Stimulated activated CD8-positive, alpha-beta memory T cell treated with anti-CD3 and anti-CD28 coated beads, Interleukin-12 subunit alpha, Interleukin-12 subunit beta, amount 100 ng/mL, for 24 hours (primary cell): ENCODE results near the gene HARBI1.

Experiments
- DNase-seq: peaks from one replicate; pipeline ENCODE4 v3.0.0-alpha.2; 2020; ENCODE audit errors: extremely low read depth

The HARBI1 gene

GRCh38 chr11:46617134-46617971 lies at the start of gene HARBI1, which contains the start of gene ATG13:
TSS of gene HARBI1 (minus strand) at chr11:46617227. CDS start at chr11:46616237, 990 bp downstream.
TSS of gene ATG13 (plus strand) at chr11:46617553. CDS start at chr11:46644292, 26,739 bp downstream.
- peak; percentile 86 for DNase-seq

GRCh38 chr11:46666516-46666915 lies 49.5 kb upstream of the HARBI1 start:
- no peak for DNase-seq

- DNase-seq = no peak
Observed at GRCh38 chr11:46665356-46665755, 48.3 kb upstream of the HARBI1 start.

- DNase-seq = no peak
Observed at GRCh38 chr11:46664612-46665011, 47.6 kb upstream of the HARBI1 start.

- no peak for DNase-seq
Observed at GRCh38 chr11:46663277-46663940, 46.4 kb upstream of the HARBI1 start.

- DNase-seq = no peak
Observed at GRCh38 chr11:46662366-46662765, 45.3 kb upstream of the HARBI1 start.

- no peak for DNase-seq
Observed at GRCh38 chr11:46661836-46662235, 44.8 kb upstream of the HARBI1 start.

GRCh38 chr11:46659908-46660307 lies 42.9 kb upstream of the HARBI1 start:
- no peak for DNase-seq

- DNase-seq = no peak
Observed at GRCh38 chr11:46658259-46658658, 41.2 kb upstream of the HARBI1 start.

- no peak for DNase-seq
Observed at GRCh38 chr11:46657186-46657585, 40.2 kb upstream of the HARBI1 start.

GRCh38 chr11:46655631-46656030 lies 38.6 kb upstream of the HARBI1 start:
- DNase-seq = no peak

- no peak for DNase-seq
Observed at GRCh38 chr11:46649180-46649738, 32.2 kb upstream of the HARBI1 start.

GRCh38 chr11:46643986-46644385 lies 27.0 kb upstream of the HARBI1 start:
- DNase-seq = no peak

- no peak for DNase-seq
Observed at GRCh38 chr11:46643531-46643930, 26.5 kb upstream of the HARBI1 start.

GRCh38 chr11:46642627-46643335 lies 25.8 kb upstream of the HARBI1 start:
- no peak for DNase-seq

- DNase-seq = no peak
Observed at GRCh38 chr11:46641639-46642038, 24.6 kb upstream of the HARBI1 start.

GRCh38 chr11:46640036-46640788 lies 23.2 kb upstream of the HARBI1 start:
- no peak for DNase-seq

- DNase-seq = no peak
Observed at GRCh38 chr11:46639197-46639839, 22.3 kb upstream of the HARBI1 start.

GRCh38 chr11:46637546-46637945 lies 20.5 kb upstream of the HARBI1 start:
- no peak for DNase-seq

GRCh38 chr11:46635557-46636139 lies 18.6 kb upstream of the HARBI1 start:
- no peak for DNase-seq
